WTC11 (cell line): Measurements from ENCODE around the gene MYO9A. TPM values are rescaled to one million over a fixed set of nuclear protein-coding genes. Genes with fewer than 3 reads are reported as not detected.

ENCODE experiments used
- ATAC-seq: fragments of 200-7000 bp; cut with Tn5 transposase; 2 replicates; pipeline ENCODE4 v1.10.0; 2021; ENCODE audit warnings: mild to moderate bottlenecking, moderate library complexity
- CTCF ChIA-PET: fragments of 300-600 bp; sonication (Branson Sonifier 250); formaldehyde crosslinking; loops from one replicate; lab custom pipeline; 2021; ENCODE audit warnings: antibody characterized with exemption; lab: Charles Lee
- POLR2A ChIA-PET: fragments of 350-600 bp; sonication (Branson Sonifier 250); formaldehyde crosslinking; loops from one replicate; lab custom pipeline; 2021; ENCODE audit warnings: antibody characterized with exemption; lab: Charles Lee
- DNase-seq: peaks from one replicate; pipeline ENCODE4 v3.0.0; 2021; ENCODE audit warnings: low spot score
- H3K27ac Mint-ChIP-seq: 2 replicates; pipeline ENCODE4 v1.8.0; 2021; ENCODE audit warnings: mixed read lengths
- H3K27me3 Mint-ChIP-seq: 2 replicates; pipeline ENCODE4 v1.8.0; 2021; ENCODE audit warnings: low read depth, mild to moderate bottlenecking, moderate library complexity, mixed read lengths
- H3K36me3 Mint-ChIP-seq: 2 replicates; pipeline ENCODE4 v1.8.0; 2021; ENCODE audit warnings: mixed read lengths
- H3K4me1 Mint-ChIP-seq: 2 replicates; pipeline ENCODE4 v1.8.0; 2022; ENCODE audit warnings: mixed read lengths
- H3K4me3 Mint-ChIP-seq: 2 replicates; pipeline ENCODE4 v1.8.0; 2021; ENCODE audit warnings: mild to moderate bottlenecking, moderate library complexity, mixed read lengths
- H3K9me3 Mint-ChIP-seq: 2 replicates; pipeline ENCODE4 v1.8.0; 2021; ENCODE audit warnings: mixed read lengths
- ELF4 ChIP-seq: sonication (generic); formaldehyde crosslinking; IDR thresholded peaks from 2 replicates; pipeline ENCODE4 v1.8.1; 2022; ENCODE audit warnings: low read depth, mild to moderate bottlenecking, moderate library complexity, missing genetic modification reagents
- FOXJ3 ChIP-seq: sonication (generic); formaldehyde crosslinking; IDR thresholded peaks from 2 replicates; pipeline ENCODE4 v1.9.0; 2021; ENCODE audit warnings: missing genetic modification reagents, mild to moderate bottlenecking, borderline replicate concordance
- GRHL2 ChIP-seq: fragments of 250-450 bp; sonication (Bioruptor Pico); IDR thresholded peaks from 2 replicates; pipeline ENCODE4 v1.8.0; 2022; ENCODE audit warnings: mild to moderate bottlenecking, moderate library complexity; ENCODE audit not compliant: insufficient replicate concordance, severe bottlenecking
- IRF1 ChIP-seq: sonication (generic); formaldehyde crosslinking; IDR thresholded peaks from 2 replicates; pipeline ENCODE4 v1.8.0; 2023; ENCODE audit warnings: missing genetic modification reagents
- IRF2 ChIP-seq: sonication (generic); formaldehyde crosslinking; IDR thresholded peaks from 2 replicates; pipeline ENCODE4 v1.8.0; 2022; ENCODE audit warnings: low read depth, missing genetic modification reagents, borderline replicate concordance
- JUN ChIP-seq: sonication (generic); formaldehyde crosslinking; IDR thresholded peaks from 2 replicates; pipeline ENCODE4 v1.8.0; 2023; ENCODE audit warnings: mild to moderate bottlenecking, missing genetic modification reagents
- MYBL2 ChIP-seq: sonication (generic); formaldehyde crosslinking; IDR thresholded peaks from 2 replicates; pipeline ENCODE4 v1.8.1; 2023; ENCODE audit warnings: mild to moderate bottlenecking, moderate library complexity, missing genetic modification reagents
- NFE2L1 ChIP-seq: sonication (generic); formaldehyde crosslinking; IDR thresholded peaks from 2 replicates; pipeline ENCODE4 v1.8.1; 2023; ENCODE audit warnings: missing genetic modification reagents
- SMAD3 ChIP-seq: sonication (generic); formaldehyde crosslinking; IDR thresholded peaks from 2 replicates; pipeline ENCODE4 v1.8.0; 2022; ENCODE audit warnings: missing genetic modification reagents, mild to moderate bottlenecking, borderline replicate concordance
- ZNF138 ChIP-seq: sonication (generic); formaldehyde crosslinking; conservative IDR thresholded peaks from 2 replicates; pipeline ENCODE4 v1.8.1; 2022; ENCODE audit warnings: mild to moderate bottlenecking, moderate library complexity, missing genetic modification reagents
- ZNF263 ChIP-seq: sonication (generic); formaldehyde crosslinking; IDR thresholded peaks from 2 replicates; pipeline ENCODE4 v1.8.1; 2022; ENCODE audit warnings: low read depth, mild to moderate bottlenecking, moderate library complexity, missing genetic modification reagents
- ZNF317 ChIP-seq: sonication (generic); formaldehyde crosslinking; IDR thresholded peaks from 2 replicates; pipeline ENCODE4 v1.8.1; 2023; ENCODE audit warnings: low read depth, mild to moderate bottlenecking, moderate library complexity, missing genetic modification reagents, borderline replicate concordance
- ZNF416 ChIP-seq: fragments of 250-450 bp; sonication (Bioruptor Pico); IDR thresholded peaks from 2 replicates; pipeline ENCODE4 v1.9.0; 2021; ENCODE audit warnings: mild to moderate bottlenecking, inconsistent platforms
- ZNF532 ChIP-seq: fragments of 250-450 bp; sonication (Bioruptor Pico); IDR thresholded peaks from 2 replicates; pipeline ENCODE4 v1.9.0; 2021; ENCODE audit warnings: mild to moderate bottlenecking, borderline replicate concordance
- total RNA-seq: library from RNA; stranded (reverse); gene quantifications from 3 replicates; pipeline ENCODE4 v1.2.3, GENCODE V29; 2021
- TF ChIP-seq, protein P1 (sequence below): fragments of 250-450 bp; sonication (Bioruptor Pico); conservative IDR thresholded peaks from 2 replicates; pipeline ENCODE4 v1.9.0; 2021; ENCODE audit warnings: mild to moderate bottlenecking
- TF ChIP-seq, protein P2 (sequence below): sonication (generic); formaldehyde crosslinking; IDR thresholded peaks from 2 replicates; pipeline ENCODE4 v1.8.0; 2022; ENCODE audit warnings: missing genetic modification reagents
- TF ChIP-seq, protein P3 (sequence below): sonication (generic); formaldehyde crosslinking; IDR thresholded peaks from 2 replicates; pipeline ENCODE4 v1.8.0; 2022; ENCODE audit warnings: mild to moderate bottlenecking, missing genetic modification reagents

The MYO9A gene
- total RNA-seq, 1 experiment from 2014 or later: 23.5 TPM

DNA sequence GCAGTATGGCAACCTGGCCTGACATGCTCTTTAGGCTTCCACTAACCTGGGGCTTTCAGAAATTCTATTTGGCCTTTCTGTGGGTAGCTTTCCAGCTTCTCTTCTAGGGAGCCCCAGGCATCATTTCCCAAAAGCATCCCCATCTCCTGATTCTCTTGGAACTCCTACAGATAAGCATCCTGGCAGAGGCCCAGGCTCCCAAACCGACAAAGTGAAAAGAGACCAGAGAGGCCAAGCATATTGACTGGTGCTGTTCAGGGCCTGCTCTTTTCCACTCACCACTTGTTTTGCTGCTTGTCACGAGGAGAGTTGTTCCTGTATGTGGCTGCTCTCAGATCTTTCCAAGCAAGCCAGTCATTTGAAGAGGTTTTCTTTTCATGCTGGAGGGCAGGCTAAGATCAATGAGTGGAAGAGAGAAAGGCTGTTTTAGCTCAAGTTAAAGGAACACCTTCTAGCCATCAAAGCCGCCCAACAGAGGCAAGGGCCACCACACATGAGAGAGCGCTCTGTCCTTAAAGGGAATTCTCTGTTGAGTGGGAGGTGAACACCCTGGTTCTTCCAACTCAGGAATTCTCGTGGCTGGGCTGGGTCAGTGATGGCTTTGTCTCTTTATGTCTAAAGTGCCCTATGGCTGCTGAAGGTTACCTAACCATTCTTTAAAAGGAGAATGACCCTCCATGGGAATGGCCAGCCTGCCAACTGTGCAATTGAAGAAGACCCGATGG, 338.7 kb downstream of the MYO9A start (continued):
- TF ChIP-seq, protein P1, sequence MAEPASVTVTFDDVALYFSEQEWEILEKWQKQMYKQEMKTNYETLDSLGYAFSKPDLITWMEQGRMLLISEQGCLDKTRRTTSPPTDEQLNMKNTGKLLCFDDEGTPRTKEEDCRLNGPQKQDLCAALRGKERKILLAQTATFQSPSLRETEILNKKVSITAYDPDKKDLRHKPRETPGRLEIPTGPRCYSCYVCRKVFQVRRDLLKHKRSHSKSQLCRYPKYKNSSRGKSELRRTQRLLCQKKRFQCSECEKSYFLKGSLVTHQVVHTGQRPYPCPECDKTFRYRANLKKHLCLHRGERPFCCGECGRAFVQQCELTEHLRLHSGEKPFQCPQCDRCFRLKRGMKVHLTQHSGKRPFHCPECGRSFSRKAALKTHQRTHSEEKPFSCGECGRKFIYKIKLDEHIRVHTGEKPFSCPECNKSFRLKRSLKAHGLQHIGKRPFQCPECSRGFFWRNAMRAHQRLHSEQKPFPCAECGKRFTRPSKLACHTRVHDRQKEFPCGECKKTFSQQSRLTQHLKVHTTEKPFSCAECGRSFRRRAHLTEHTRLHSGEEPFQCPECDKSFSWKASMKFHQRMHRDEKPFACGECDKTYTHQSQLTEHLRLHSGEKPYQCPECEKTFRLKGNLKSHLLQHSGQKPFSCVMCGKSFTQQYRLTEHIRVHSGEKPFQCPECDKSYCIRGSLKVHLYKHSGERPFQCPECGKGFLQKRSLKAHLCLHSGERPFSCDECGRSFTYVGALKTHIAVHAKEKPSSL (CRISPR knock-in tag): no peak
- TF ChIP-seq ZNF317 (no peak), FOXJ3 (CRISPR knock-in tag) (no peak), ZNF263 (CRISPR knock-in tag) (no peak)

GRCh38 chr15:71777216-71777943, 340.6 kb downstream of the MYO9A start:
- CTCF ChIA-PET: interaction anchor here (0.9 kb wide), 1 partner anchor 33 kb away, joined by 3 read pairs; no protein-coding TSS in a partner anchor
- DNase-seq: no peak
- Mint-ChIP-seq H3K36me3 (no peaks in the 10 kb centered on the region), H3K4me1 (peaks cover 9% of the 10 kb centered on the region), H3K4me3 (no peak overlapping the region), H3K27me3 (no peaks in the 10 kb centered on the region), H3K9me3 (no peaks in the 10 kb centered on the region), H3K27ac (no peak overlapping the region)
- ATAC-seq: no peak
- no peak for TF ChIP-seq ZNF138 (CRISPR knock-in tag)
- TF ChIP-seq, protein P1 (CRISPR knock-in tag): no peak
- no peak for TF ChIP-seq ZNF416 (CRISPR knock-in tag)
- POLR2A ChIA-PET: no interaction called here

GRCh38 chr15:71776304-71776703, 341.6 kb downstream of the MYO9A start:
- ChIA-PET CTCF (interaction anchor here (1.4 kb wide), 1 partner anchor 32 kb away, joined by 3 read pairs; no protein-coding TSS in a partner anchor), POLR2A (no interaction called here)
- Mint-ChIP-seq H3K4me3 (no peak overlapping the region), H3K4me1 (peaks cover 9% of the 10 kb centered on the region), H3K27me3 (no peaks in the 10 kb centered on the region), H3K36me3 (no peaks in the 10 kb centered on the region), H3K9me3 (no peaks in the 10 kb centered on the region), H3K27ac (no peak overlapping the region)
- ATAC-seq: no peak
- DNase-seq: no peak
- TF ChIP-seq ZNF532: no peak
- TF ChIP-seq SMAD3 (CRISPR knock-in tag): no peak
- TF ChIP-seq NFE2L1: no peak
- no peak for TF ChIP-seq JUN
- TF ChIP-seq, protein P2, sequence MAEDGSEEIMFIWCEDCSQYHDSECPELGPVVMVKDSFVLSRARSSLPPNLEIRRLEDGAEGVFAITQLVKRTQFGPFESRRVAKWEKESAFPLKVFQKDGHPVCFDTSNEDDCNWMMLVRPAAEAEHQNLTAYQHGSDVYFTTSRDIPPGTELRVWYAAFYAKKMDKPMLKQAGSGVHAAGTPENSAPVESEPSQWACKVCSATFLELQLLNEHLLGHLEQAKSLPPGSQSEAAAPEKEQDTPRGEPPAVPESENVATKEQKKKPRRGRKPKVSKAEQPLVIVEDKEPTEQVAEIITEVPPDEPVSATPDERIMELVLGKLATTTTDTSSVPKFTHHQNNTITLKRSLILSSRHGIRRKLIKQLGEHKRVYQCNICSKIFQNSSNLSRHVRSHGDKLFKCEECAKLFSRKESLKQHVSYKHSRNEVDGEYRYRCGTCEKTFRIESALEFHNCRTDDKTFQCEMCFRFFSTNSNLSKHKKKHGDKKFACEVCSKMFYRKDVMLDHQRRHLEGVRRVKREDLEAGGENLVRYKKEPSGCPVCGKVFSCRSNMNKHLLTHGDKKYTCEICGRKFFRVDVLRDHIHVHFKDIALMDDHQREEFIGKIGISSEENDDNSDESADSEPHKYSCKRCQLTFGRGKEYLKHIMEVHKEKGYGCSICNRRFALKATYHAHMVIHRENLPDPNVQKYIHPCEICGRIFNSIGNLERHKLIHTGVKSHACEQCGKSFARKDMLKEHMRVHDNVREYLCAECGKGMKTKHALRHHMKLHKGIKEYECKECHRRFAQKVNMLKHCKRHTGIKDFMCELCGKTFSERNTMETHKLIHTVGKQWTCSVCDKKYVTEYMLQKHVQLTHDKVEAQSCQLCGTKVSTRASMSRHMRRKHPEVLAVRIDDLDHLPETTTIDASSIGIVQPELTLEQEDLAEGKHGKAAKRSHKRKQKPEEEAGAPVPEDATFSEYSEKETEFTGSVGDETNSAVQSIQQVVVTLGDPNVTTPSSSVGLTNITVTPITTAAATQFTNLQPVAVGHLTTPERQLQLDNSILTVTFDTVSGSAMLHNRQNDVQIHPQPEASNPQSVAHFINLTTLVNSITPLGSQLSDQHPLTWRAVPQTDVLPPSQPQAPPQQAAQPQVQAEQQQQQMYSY (CRISPR knock-in tag): no peak
- no peak for TF ChIP-seq IRF2 (CRISPR knock-in tag)
- TF ChIP-seq ELF4: no peak
- TF ChIP-seq GRHL2 (CRISPR knock-in tag): no peak
- no peak for TF ChIP-seq MYBL2 (CRISPR knock-in tag)
- TF ChIP-seq IRF1 (CRISPR knock-in tag): no peak
- TF ChIP-seq, protein P3, sequence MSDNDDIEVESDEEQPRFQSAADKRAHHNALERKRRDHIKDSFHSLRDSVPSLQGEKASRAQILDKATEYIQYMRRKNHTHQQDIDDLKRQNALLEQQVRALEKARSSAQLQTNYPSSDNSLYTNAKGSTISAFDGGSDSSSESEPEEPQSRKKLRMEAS: no peak
